CD8-positive, alpha-beta memory T cell (primary cell): ENCODE results near the gene CPNE7. TPM values are rescaled to one million over a fixed set of nuclear protein-coding genes. Genes with fewer than 3 reads are reported as not detected.

Experiments
- CTCF ChIA-PET: fragments of 350-600 bp; sonication (Branson Sonifier 250); formaldehyde crosslinking; loops from one replicate; lab custom pipeline; 2021; ENCODE audit warnings: antibody characterized with exemption; lab: Charles Lee
- POLR2A ChIA-PET: fragments of 350-600 bp; sonication (Branson Sonifier 250); formaldehyde crosslinking; loops from one replicate; lab custom pipeline; 2021; ENCODE audit warnings: antibody characterized with exemption; lab: Charles Lee
- DNase-seq, 5 donors: peaks; one replicate each; pipeline versions ENCODE4 v3.0.0 to v3.0.0-alpha.2; 2020 to 2022; ENCODE audit warnings: mixed read lengths in 1 of 5
- H3K27ac ChIP-seq: one replicate; pipeline ENCODE4 v1.7.0; 2013; ENCODE audit warnings: low read depth, mild to moderate bottlenecking, low read length, moderate library complexity
- H3K27me3 ChIP-seq: 2 replicates; pipeline ENCODE4 v1.7.0; 2013; ENCODE audit warnings: low read length, mild to moderate bottlenecking; ENCODE audit not compliant: insufficient read depth, poor library complexity, severe bottlenecking
- H3K36me3 ChIP-seq: 2 replicates; pipeline ENCODE4 v1.7.0; 2013; ENCODE audit warnings: mild to moderate bottlenecking, low read length, moderate library complexity; ENCODE audit not compliant: insufficient read depth
- H3K4me1 ChIP-seq: 2 replicates; pipeline ENCODE4 v1.7.0; 2013; ENCODE audit warnings: mild to moderate bottlenecking, low read length, moderate library complexity; ENCODE audit not compliant: insufficient read depth
- H3K4me3 ChIP-seq: 2 replicates; pipeline ENCODE4 v1.7.0; 2013; ENCODE audit warnings: mild to moderate bottlenecking, low read length
- H3K9me3 ChIP-seq: 2 replicates; pipeline ENCODE4 v1.7.0; 2013; ENCODE audit warnings: mild to moderate bottlenecking, low read length
- H3K27ac Mint-ChIP-seq, 8 donors: one replicate each; pipeline ENCODE4 v1.8.0; 2020 to 2021; ENCODE audit warnings: mixed read lengths in 8 of 8, mild to moderate bottlenecking in 6 of 8, inconsistent platforms in 3 of 8, moderate library complexity in 3 of 8
- H3K27me3 Mint-ChIP-seq, 2 donors: one replicate each; pipeline ENCODE4 v1.8.0; 2020 to 2021; ENCODE audit warnings: mixed read lengths in 2 of 2, mild to moderate bottlenecking in 1 of 2, moderate library complexity in 1 of 2
- H3K36me3 Mint-ChIP-seq, 3 donors: one replicate each; pipeline ENCODE4 v1.8.0; 2020 to 2021; ENCODE audit warnings: mixed read lengths in 3 of 3, inconsistent platforms in 1 of 3, mild to moderate bottlenecking in 1 of 3
- H3K4me1 Mint-ChIP-seq, 3 donors: one replicate each; pipeline ENCODE4 v1.8.0; 2020 to 2021; ENCODE audit warnings: mixed read lengths in 3 of 3, inconsistent platforms in 1 of 3, mild to moderate bottlenecking in 1 of 3
- H3K4me3 Mint-ChIP-seq, 7 donors: one replicate each; pipeline ENCODE4 v1.8.0; 2020 to 2021; ENCODE audit warnings: mixed read lengths in 7 of 7, mild to moderate bottlenecking in 6 of 7, moderate library complexity in 4 of 7, inconsistent platforms in 2 of 7
- H3K9me3 Mint-ChIP-seq, 5 donors: one replicate each; pipeline ENCODE4 v1.8.0; 2020 to 2022; ENCODE audit warnings: mixed read lengths in 5 of 5, mild to moderate bottlenecking in 3 of 5, moderate library complexity in 2 of 5, inconsistent platforms in 1 of 5
- polyA plus RNA-seq: library from polyadenylated mRNA; unstranded; fragments of 300-500 nt; fragmentation: Illumina TruSeq; gene quantifications from one replicate; pipeline ENCODE4 v1.2.3, GENCODE V29; 2021
- total RNA-seq, 2 experiments: library from RNA; stranded (reverse); gene quantifications; one replicate each; pipeline ENCODE4 v1.2.3, GENCODE V29; 2021

The CPNE7 gene
- total and polyA plus RNA-seq, 3 experiments from 2014 or later = 3.2 to 12.9 (median 6.1) TPM

DNA sequence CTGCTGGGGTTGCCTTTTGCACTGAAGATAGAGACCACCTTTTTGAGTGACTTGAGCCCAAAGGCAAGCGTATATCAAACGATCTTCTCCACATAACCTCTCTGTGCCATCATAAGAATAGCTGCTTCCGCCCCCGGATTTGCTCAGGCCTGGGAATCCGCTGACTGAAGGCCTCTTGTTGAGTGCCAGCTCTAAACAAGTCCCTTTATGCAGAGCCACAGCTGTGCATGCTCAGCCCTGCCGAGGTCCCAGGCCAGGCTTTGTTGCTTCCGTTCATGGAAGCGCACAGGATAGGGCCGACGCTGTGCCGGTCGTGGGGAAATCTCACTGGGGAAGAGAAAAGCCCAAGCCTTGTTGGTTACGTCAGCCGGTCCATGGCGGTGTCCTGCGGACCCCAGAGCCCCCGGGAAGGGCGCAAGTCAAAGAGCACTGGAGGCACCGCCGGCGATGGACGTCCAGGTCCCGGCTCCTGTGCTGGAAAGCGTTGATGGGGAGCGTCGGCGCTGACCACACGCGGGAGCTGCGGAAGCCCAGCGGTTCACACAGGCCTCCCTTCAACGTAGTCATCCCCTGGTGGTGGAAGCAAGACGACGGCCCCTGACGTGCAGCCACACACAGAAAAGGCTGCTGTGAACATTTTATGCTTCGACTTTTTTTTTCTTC is 38.5 kb upstream of the CPNE7 start:
- Histone ChIP-seq H3K4me1 (peaks cover 22% of the 10 kb centered on the region), H3K4me3 (no peak overlapping the region), H3K36me3 (peaks cover 21% of the 10 kb centered on the region), H3K9me3 (no peaks in the 10 kb centered on the region), H3K27ac (no peak overlapping the region), H3K27me3 (no peaks in the 10 kb centered on the region)
- no peak overlapping the region for H3K4me3 Mint-ChIP-seq
- no peaks in the 10 kb centered on the region for H3K9me3 Mint-ChIP-seq
- no peaks in the 10 kb centered on the region for H3K27me3 Mint-ChIP-seq
- ChIA-PET POLR2A (no interaction called here), CTCF (no interaction called here)
- peaks cover 0 to 71% (median 11%) of the 10 kb centered on the region in 3 donors for H3K36me3 Mint-ChIP-seq
- peak overlapping the region in 1 of 8 donors; percentile 83 for H3K27ac Mint-ChIP-seq
- H3K4me1 Mint-ChIP-seq = peaks cover 14 to 19% (median 17%) of the 10 kb centered on the region in 3 donors
- no peak for DNase-seq

DNA sequence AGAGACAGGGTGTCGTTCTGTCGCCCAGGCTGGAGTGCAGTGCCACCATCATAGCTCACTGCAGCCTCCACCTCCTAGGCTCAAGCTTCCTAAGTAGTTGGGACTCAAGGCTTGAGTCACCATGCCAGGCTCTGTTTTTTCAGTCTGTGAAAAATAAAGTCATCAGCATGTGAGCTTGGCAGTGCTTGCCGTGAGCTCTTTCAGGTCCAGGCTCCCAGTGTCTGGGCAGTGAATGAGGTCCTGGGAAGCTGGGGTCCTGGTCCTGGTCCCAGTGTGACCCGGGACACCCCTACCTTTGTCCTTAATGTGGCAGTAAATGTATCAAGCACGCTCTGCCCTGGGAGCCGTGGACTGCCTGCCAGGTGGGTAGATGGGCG is 38.0 kb upstream of the CPNE7 start:
- peaks cover 16% of the 10 kb centered on the region for H3K36me3 ChIP-seq
- H3K4me1 ChIP-seq = peaks cover 22% of the 10 kb centered on the region
- H3K27me3 Mint-ChIP-seq = no peaks in the 10 kb centered on the region
- H3K9me3 ChIP-seq = no peaks in the 10 kb centered on the region
- peak overlapping the region in 1 of 8 donors; percentile 73 for H3K27ac Mint-ChIP-seq
- DNase-seq = no peak
- POLR2A ChIA-PET = no interaction called here
- H3K27ac ChIP-seq = no peak overlapping the region
- CTCF ChIA-PET = no interaction called here
- no peaks in the 10 kb centered on the region for H3K27me3 ChIP-seq
- H3K4me3 ChIP-seq = no peak overlapping the region
- H3K4me3 Mint-ChIP-seq = no peak overlapping the region
- peaks cover 14 to 19% (median 17%) of the 10 kb centered on the region in 3 donors for H3K4me1 Mint-ChIP-seq
- H3K36me3 Mint-ChIP-seq = peaks cover 0 to 71% (median 11%) of the 10 kb centered on the region in 3 donors
- no peaks in the 10 kb centered on the region for H3K9me3 Mint-ChIP-seq

DNA sequence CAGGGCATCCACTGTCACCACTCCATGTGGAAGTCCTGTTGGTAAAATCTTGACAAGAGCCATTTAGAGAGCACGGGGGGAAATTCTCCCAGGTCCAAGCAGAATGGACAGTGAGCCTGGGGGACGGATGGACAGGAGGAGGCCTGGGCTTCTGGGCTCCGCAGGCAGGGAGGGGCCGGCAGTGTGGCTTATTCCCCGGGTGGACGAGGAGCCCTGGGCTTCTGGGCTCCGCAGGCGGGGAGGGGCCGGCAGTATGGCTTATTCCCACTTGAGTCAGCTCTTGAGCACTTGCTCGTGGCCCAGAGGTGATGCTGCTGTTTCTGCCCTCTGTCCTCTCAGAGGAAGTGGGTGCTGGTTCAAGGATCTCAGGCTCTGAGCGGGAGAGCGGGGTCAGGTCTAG is 37.3 kb upstream of the CPNE7 start:
- Histone ChIP-seq H3K36me3 (peaks cover 16% of the 10 kb centered on the region), H3K4me3 (no peak overlapping the region), H3K27ac (no peak overlapping the region), H3K27me3 (no peaks in the 10 kb centered on the region), H3K4me1 (peaks cover 22% of the 10 kb centered on the region), H3K9me3 (no peaks in the 10 kb centered on the region)
- peaks cover 14 to 19% (median 17%) of the 10 kb centered on the region in 3 donors for H3K4me1 Mint-ChIP-seq
- no peaks in the 10 kb centered on the region for H3K27me3 Mint-ChIP-seq
- H3K9me3 Mint-ChIP-seq = no peaks in the 10 kb centered on the region
- no peak for DNase-seq
- H3K36me3 Mint-ChIP-seq = peaks cover 0 to 65% (median 11%) of the 10 kb centered on the region in 3 donors
- ChIA-PET POLR2A (no interaction called here), CTCF (interaction anchor here (0.9 kb wide), 1 partner anchor 10 kb away, joined by 3 read pairs; no protein-coding TSS in a partner anchor)
- H3K4me3 Mint-ChIP-seq = no peak overlapping the region
- H3K27ac Mint-ChIP-seq = peak overlapping the region in 2 of 8 donors; percentile 32 to 78

DNA sequence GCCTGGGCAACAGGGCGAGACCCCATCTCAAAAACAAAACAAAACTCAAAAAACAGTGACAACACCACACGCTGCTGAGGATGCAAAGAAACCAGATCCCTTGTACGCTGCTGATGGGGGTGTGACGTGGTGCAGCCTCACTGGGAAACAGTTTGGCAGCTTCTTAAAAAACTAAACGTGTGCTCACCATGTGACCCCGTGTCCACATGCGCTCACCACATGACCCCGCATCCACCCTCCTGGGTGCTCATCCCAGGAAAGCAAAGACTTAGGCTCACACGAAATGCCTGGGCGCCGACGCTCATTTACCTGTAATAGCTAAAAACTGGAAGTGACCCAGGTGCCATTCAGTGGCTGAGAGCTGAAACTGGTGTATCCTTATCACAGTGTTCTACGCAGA is 35.0 kb upstream of the CPNE7 start:
- Mint-ChIP-seq H3K4me1 (peaks cover 0 to 4% (median 0%) of the 10 kb centered on the region in 3 donors), H3K27me3 (no peaks in the 10 kb centered on the region), H3K9me3 (no peaks in the 10 kb centered on the region), H3K27ac (peak overlapping the region in 5 of 8 donors; percentile 18 to 84 (median 23)), H3K4me3 (no peak overlapping the region), H3K36me3 (peaks cover 0 to 58% (median 5%) of the 10 kb centered on the region in 3 donors)
- H3K36me3 ChIP-seq = peaks cover 13% of the 10 kb centered on the region
- H3K9me3 ChIP-seq = no peaks in the 10 kb centered on the region
- H3K4me1 ChIP-seq = peaks cover 2% of the 10 kb centered on the region
- CTCF ChIA-PET = no interaction called here
- no peaks in the 10 kb centered on the region for H3K27me3 ChIP-seq
- POLR2A ChIA-PET = no interaction called here
- DNase-seq = no peak
- H3K27ac ChIP-seq = no peak overlapping the region
- H3K4me3 ChIP-seq = no peak overlapping the region

DNA sequence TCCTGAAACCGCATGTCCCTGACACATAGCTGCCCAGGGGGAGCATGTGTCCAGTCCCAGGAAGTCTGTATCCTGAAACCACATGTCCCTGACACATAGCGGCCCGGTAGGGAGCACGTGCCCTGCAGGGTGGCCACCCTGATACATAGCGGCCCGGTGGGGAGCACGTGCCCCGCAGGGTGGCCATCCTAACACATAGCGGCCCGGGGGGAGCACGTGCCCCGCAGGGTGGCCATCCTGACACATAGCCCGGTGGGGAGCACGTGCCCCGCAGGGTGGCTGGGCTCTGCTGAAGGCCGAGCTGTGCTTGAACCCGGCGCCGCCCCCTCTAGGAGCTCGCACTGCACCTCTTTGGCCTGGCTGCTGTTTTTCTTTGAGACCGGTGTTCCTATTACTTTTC is 33.8 kb upstream of the CPNE7 start:
- Histone ChIP-seq H3K27me3 (no peaks in the 10 kb centered on the region), H3K27ac (no peak overlapping the region), H3K4me3 (no peak overlapping the region), H3K9me3 (no peaks in the 10 kb centered on the region), H3K4me1 (no peaks in the 10 kb centered on the region), H3K36me3 (peaks cover 12% of the 10 kb centered on the region)
- no peak for DNase-seq
- no peaks in the 10 kb centered on the region for H3K9me3 Mint-ChIP-seq
- no peak overlapping the region for H3K4me3 Mint-ChIP-seq
- H3K27me3 Mint-ChIP-seq = no peaks in the 10 kb centered on the region
- POLR2A ChIA-PET = no interaction called here
- H3K4me1 Mint-ChIP-seq = peaks cover 0 to 4% (median 0%) of the 10 kb centered on the region in 3 donors
- peak overlapping the region in 1 of 8 donors; percentile 15 for H3K27ac Mint-ChIP-seq
- CTCF ChIA-PET = no interaction called here
- peaks cover 0 to 62% (median 5%) of the 10 kb centered on the region in 3 donors for H3K36me3 Mint-ChIP-seq

DNA sequence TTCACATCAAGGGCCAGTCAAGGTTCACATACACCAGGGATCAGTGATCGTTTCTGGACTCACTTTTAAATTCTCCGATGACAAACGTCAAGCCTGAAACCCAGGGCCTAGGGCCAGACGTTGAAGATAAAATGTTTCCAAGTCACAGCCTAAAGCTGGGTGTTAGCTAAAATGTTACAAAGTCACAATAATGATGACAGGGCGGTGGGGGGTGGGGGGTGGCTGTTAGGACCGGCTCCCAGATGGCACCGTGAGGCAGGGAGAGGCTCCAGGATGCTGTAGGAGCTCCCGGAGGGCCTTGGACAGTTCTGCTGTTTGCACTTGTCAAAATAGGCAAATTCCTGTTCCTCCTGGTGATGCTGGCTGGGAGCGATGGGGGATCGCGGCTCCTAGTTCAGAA is 31.4 kb upstream of the CPNE7 start:
- Mint-ChIP-seq H3K9me3 (no peaks in the 10 kb centered on the region), H3K4me1 (peaks cover 4 to 10% (median 5%) of the 10 kb centered on the region in 3 donors), H3K27me3 (no peaks in the 10 kb centered on the region), H3K4me3 (no peak overlapping the region), H3K27ac (no peak overlapping the region), H3K36me3 (peaks cover 0 to 63% (median 10%) of the 10 kb centered on the region in 3 donors)
- ChIA-PET CTCF (no interaction called here), POLR2A (interaction anchor here (0.6 kb wide), 2 partner anchors 50 to 989 kb away, joined by 3 to 4 read pairs; no protein-coding TSS in a partner anchor)
- no peak overlapping the region for H3K27ac ChIP-seq
- DNase-seq = no peak
- H3K36me3 ChIP-seq = no peaks in the 10 kb centered on the region
- no peaks in the 10 kb centered on the region for H3K27me3 ChIP-seq
- H3K4me1 ChIP-seq = peaks cover 8% of the 10 kb centered on the region
- no peaks in the 10 kb centered on the region for H3K9me3 ChIP-seq
- no peak overlapping the region for H3K4me3 ChIP-seq

DNA sequence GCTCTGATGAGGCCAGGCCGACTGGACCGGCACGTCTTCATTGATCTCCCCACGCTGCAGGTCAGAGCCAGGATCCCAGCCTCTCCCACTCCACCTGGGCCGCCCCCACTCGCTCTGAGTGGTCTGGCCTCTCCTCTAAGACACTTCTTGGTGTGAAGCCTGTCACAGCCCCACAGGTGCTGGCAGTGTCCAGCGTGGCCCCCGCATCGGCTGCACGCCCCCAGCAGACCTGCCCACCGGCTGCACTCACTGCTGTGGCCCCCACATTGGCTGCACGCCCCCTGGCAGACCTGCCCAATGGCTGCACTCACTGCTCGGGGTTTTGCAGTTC is 30.9 kb upstream of the CPNE7 start:
- peaks cover 9 to 13% (median 10%) of the 10 kb centered on the region in 3 donors for H3K4me1 Mint-ChIP-seq
- H3K27ac ChIP-seq = no peak overlapping the region
- no peaks in the 10 kb centered on the region for H3K27me3 ChIP-seq
- peaks cover 0 to 68% (median 11%) of the 10 kb centered on the region in 3 donors for H3K36me3 Mint-ChIP-seq
- no peak overlapping the region for H3K4me3 ChIP-seq
- peaks cover 13% of the 10 kb centered on the region for H3K4me1 ChIP-seq
- H3K27ac Mint-ChIP-seq = peak overlapping the region in 1 of 8 donors; percentile 12
- H3K4me3 Mint-ChIP-seq = no peak overlapping the region
- no peak for DNase-seq
- no peaks in the 10 kb centered on the region for H3K9me3 Mint-ChIP-seq
- no peaks in the 10 kb centered on the region for H3K27me3 Mint-ChIP-seq
- no peaks in the 10 kb centered on the region for H3K9me3 ChIP-seq
- H3K36me3 ChIP-seq = no peaks in the 10 kb centered on the region
- ChIA-PET POLR2A (interaction anchor here (0.6 kb wide), 1 partner anchor 989 kb away, joined by 4 read pairs; no protein-coding TSS in a partner anchor), CTCF (no interaction called here)

DNA sequence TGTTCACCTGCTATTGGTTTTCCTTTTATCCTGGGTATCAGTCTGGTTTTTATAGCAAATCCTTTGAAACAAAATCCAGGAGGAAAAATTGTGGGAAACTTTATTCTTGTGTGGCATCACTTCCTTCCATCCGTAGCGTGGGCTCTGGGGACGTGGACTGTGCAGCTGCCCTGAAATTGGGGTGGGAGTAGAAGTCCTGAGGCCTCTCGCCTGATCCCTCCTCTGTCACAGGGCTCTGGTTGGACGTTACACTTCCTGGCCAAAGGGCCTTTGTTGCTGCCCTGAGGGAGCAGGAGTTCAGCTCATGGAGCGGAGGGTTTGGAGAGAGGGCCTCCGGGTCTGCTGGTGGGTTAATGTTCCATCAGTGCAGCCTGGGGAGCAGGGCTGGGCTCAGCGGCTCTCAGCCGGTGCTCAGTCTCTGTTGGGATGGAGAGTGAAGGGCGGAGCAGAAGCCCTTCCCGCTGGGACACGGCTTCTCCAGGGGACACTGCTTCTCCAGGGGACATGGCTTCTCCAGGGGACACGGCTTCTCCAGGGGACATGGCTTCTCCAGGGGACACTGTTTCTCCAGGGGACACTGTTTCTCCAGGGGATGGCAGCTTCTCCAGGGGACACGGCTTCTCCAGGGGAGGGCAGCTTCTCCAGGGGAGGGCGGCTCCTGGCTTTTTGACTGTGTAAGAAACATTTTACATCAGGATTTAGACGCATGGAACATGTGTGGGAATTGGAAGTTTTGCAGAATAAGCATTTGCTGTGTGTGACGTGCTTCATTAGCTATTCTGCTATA is 30.3 kb upstream of the CPNE7 start:
- POLR2A ChIA-PET = no interaction called here
- DNase-seq = no peak
- Mint-ChIP-seq H3K36me3 (peaks cover 0 to 66% (median 9%) of the 10 kb centered on the region in 3 donors), H3K4me3 (no peak overlapping the region), H3K4me1 (peaks cover 9 to 13% (median 10%) of the 10 kb centered on the region in 3 donors), H3K9me3 (no peaks in the 10 kb centered on the region), H3K27me3 (no peaks in the 10 kb centered on the region), H3K27ac (no peak overlapping the region)
- Histone ChIP-seq H3K27me3 (no peaks in the 10 kb centered on the region), H3K4me1 (peaks cover 17% of the 10 kb centered on the region), H3K36me3 (no peaks in the 10 kb centered on the region), H3K9me3 (no peaks in the 10 kb centered on the region), H3K27ac (no peak overlapping the region), H3K4me3 (no peak overlapping the region)
- CTCF ChIA-PET = interaction anchor here (2.1 kb wide), 1 partner anchor 12 kb away, joined by 4 read pairs; no protein-coding TSS in a partner anchor
